Right ventricle myocardium superior (tissue), 1 donor: ENCODE results near the gene MYO18B. TPM values are rescaled to one million over a fixed set of nuclear protein-coding genes. Genes with fewer than 3 reads are reported as not detected.
A peak's percentile ranks its signal among the peaks of the same experiment; 100 is the strongest.

Source experiments
- ATAC-seq: fragments of 200-7000 bp; cut with Tn5 transposase; one replicate; pipeline ENCODE4 v1.9.1; 2020; ENCODE audit warnings: mild to moderate bottlenecking; ENCODE audit not compliant: poor library complexity
- DNase-seq: peaks from one replicate; pipeline ENCODE4 v3.0.0-alpha.2; 2020
- intact Hi-C: fragments of 100-400 bp; cut with DNase I; formaldehyde crosslinking; loops from one replicate; pipeline ENCODE4 v1.11.2; 2022
- total RNA-seq: library from RNA; stranded (reverse); fragmentation: NEBNext Ultra II Directional; extraction: Animal tissue kit (Norgen Biotek cat#: 25700); gene quantifications from one replicate; pipeline ENCODE4 v1.2.1, GENCODE V29; 2021
- donor health status: DM: no; HTN: yes; CAD: no; lungs with severe emphysema.

MYO18B gene
- total RNA-seq, 1 donor from 2014 or later, result 114 TPM

DNA sequence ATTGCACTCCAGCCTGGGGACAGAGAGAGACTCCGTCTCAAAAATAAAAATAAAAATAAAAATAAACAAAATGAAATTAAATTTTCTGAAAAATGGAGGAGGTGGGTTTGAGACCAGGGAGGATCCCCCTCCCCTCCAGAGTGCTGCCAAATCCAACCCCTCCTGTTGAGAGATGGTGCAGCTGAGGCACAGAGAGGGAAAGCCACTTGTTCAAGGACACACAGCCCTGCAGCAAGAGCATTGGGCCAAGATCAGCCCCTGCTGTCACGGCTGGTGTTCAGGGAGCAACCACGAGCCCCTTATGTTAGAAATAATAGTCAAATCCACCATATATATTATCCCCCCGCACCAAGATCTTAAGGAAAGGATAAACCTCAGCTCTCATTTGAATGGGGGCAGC, 2.7 kb downstream of the MYO18B start:
- intact Hi-C loops, result no loop called here
- ATAC-seq, result no peak
- DNase-seq, result no peak

DNA sequence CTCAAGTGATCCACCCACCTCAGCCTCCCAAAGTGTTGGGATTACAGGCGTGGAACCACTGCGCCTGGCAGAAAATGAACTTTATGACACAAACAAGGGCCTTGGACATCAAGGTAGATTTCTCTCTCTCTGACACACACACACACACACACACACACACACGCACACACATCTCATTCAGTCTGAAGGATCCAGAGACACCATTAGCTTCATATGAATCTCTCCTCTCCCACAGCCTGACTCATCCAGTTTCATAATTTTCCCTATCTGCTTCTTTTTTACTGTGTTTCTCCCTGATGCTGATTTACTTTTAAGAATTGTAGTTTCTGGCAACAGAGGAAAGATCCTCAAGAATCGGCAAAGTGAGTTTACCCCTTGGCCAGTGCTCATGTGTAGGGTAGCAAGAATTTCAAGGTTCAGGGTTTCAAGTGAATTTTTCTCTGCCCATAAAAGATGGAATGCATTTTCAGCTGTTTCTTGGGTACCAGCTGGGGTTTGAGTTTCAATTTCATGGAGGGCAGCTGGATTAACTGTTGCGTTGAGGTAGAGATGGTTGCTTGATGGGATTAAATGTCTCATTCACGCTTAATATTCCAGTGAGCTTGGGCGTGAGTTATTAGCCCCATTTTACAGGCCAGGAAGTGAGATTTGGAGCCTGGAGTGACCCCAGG, 3.5 kb downstream of the MYO18B start:
- ATAC-seq (no peak), DNase-seq (no peak)
- intact Hi-C loops, result no loop called here

DNA sequence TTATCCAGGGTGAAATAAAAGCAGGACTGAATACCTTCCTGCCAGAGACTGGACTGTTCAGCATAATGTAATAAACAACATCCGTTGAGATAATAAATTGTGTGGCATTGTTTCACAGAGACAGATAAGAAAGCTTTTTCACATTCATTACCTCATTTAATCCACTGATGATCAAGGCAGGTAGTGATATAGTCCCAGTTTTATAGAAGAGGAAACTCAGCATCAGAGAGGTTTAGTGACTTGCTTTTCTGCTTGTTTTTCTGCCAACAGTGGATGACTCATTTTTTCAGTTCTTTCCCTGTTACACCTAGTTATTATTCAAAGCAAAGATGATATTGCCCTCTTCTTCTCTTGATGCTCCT, 4.0 kb downstream of the MYO18B start:
- DNase-seq (no peak), ATAC-seq (no peak)
- intact Hi-C loops, result no loop called here

DNA sequence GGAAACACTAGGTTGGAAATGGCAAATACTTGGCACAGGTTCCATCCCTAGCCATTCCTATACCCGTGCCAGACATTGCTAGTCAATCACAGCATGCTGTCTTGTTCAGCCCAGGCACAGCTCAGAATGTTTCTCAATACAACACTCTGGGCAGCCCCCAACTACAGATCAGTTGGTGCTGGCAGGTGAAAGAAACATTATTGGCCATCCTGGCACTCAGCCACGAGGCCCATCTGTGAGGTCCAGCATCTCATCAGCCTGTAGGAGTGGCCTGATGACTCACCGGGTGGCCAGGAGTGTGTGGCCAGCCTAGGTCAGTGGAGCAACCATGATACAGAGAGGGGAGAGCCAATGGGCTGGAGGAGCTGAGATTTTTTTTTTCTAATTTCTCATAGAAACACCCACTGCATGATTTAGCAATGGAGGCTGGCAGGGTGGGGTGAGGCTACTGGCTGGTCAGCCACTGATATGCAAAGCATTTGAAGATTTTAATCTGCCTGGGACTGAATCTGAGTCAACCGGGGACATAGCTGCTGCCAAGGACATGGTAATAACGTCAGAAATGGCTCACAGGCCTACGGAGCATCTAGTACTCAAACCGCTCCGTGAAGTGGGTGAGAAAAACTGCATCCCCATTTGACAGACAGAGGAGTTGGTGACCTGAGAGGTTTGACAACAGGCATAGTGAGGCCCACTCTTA, 5.4 kb downstream of the MYO18B start:
- peak; percentile 57 for DNase-seq
- intact Hi-C loops, result no loop called here
- ATAC-seq, result peak; percentile 44

DNA sequence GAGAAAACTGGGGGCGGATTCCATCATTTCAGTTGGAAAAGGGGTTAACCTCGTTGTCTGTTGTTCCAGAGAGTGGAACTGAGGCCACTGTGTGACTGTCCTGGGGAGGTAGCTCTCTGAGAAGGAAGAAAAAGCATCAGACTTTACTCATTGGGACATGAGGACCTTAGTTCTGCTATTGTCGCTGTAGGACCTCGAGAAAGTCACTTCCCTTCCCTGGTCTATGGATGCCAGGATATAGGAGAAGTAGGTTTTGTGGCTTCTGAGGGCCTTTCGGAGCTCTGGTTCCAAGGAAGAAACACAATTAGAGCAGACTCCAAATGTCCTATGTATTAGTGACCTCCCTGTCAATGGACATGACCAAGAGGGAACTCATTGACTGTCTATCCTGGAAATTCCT, 6.2 kb downstream of the MYO18B start:
- no peak for ATAC-seq
- DNase-seq, result no peak
- intact Hi-C loops, result no loop called here

DNA sequence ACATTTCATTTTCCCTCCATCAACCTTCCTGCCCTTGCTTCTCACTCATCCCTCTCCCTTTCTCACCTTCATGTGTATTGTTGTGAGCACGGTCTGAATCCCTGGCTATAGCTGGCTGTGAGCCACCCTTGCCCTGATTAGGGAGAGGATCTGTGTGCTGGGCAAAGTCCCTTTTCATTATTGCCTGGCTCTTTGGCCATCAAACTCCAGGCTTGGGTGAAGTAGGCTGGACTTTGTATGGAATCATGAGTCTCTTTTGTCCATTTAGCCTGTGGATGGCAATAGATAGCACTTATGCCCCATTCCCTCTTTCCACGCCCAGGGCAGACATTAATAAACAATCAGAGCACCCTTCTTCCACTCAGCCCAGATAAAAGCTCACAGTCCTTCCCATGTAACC, 6.7 kb downstream of the MYO18B start:
- ATAC-seq (no peak), DNase-seq (no peak)
- intact Hi-C loops, result no loop called here

DNA sequence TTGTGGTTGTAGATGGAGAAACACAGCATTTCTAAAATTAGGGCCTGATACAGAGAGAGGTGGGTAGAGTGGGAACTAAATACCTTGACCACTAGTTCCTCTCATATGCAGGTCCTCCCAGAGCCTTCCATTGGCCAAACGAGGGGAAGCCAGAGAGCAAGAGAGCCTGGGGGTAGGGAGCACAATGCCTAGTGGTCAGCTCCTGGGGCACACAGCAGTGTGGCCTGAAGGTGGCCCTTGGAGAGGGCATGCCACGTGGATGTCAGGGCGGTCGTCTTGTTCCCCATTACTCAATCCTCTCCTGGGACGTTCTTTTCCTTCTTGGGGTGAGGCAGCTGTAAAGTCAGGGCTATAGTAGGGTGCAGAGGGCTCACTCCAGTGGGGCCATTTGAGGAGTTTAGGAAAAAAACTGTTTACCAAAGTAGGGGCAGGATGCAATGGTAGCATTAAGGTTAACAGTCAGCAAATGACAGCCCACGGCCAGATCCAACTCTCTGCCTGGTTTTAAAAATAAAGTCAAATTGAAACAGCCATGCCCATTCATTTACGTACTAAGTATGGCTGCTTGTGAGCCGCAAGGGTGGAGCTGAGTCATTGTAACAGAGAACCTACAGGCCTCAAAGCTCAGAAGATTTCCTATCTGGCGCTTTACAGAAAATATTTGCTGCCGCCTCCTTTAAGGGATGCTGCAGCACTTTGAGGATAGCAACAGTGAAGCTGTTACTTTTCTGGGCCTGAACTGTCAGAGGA, 7.6 kb downstream of the MYO18B start:
- intact Hi-C loops, result no loop called here
- no peak for ATAC-seq
- DNase-seq, result no peak

DNA sequence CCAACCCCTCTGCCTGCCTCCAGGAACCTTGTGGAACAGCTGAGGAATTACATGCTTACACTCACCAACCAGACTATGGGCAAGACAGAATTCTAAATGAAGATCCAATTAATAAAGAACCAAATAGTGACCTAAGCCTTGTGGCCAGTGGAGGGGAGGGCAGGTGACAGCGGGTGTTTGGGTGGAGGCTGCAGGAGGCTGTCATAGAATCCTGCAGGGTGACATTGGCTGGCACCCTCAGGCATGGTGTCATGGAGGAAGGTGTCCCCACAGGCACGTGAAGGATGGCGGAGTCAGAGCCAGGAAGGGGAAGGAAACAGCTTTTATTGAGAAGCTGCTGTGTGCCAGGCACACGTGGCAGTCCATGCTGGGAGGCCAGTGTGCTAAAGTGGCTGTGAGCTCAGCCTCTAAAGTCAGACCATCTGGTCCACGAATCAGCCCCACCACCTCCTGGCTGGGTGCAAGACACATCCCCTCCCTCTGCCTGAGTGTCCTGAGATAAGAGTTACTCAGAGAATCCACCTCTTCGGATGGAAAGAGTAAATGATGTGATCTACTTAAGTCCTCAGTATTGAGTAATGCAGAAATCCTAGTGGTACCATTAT, 8.7 kb downstream of the MYO18B start:
- DNase-seq (no peak), ATAC-seq (no peak)
- intact Hi-C loops, result no loop called here

DNA sequence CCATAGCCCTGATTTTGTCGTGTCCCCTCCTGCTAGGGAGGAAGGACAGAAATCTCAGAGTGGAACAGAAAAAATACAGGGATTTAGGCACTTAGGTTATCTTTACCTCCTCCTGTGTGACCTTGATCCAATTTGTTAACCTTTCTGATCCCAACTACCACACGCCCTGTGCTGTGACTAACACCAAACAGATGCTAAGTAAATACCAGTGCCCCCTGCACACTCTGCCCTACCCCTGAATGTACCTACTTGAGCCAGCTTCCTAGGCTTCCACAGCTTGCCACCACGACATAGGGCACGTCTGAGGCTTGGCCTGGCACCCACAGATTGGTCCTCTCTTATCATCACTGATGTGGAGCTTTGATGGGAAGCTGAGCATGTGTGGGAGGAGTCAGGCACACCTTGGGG, 9.2 kb downstream of the MYO18B start:
- intact Hi-C loops, result no loop called here
- ATAC-seq (no peak), DNase-seq (no peak)

DNA sequence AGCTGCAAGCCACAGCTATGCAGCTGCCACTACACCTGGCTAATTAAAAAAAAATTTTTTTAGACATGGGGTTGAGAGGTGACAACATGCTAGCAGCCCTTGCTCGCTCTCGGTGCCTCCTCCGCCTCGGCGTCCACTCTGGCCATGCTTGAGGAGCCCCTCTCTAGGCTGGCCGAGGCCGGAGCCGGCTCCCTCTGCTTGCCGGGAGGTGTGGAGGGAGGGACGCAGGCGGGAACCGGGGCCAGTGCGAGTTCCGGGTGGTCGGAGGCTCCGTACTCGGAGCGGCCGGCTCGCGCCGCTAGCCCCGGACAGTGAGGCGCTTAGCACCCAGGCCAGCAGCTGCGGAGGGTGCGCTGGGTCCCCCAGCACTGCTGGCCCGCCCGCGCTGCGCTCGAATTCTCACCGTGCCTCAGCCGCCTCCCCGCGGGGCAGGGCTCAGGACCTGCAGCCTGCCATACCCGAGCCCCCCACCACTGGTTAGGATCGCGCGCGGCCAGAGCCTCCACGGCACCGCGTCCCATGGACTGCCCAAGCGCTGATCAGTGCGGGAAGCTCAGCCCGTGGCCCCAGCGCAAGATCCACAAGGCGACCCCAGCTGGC, 10.7 kb downstream of the MYO18B start:
- intact Hi-C loops, result no loop called here
- no peak for ATAC-seq

DNA sequence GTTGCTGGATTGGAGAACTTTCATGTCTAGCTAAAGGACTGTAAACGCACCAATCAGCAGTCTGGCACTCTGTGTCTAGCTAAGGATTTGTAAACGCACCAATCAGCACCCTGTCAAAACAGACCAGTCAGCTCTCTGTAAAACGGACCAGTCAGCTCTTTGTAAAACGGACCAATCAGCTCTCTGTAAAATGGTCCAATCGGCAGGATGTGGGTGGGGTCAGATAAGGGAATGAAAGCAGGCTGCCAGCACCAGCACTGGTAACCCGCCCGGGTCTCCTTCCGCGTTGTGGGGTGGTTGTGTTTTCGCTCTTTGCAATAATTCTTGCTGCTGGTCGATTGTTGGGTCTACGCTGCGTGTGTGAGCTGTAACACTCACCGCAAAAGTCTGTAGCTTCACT, 11.3 kb downstream of the MYO18B start:
- no peak for ATAC-seq
- no peak for DNase-seq
- intact Hi-C loops, result no loop called here

More for the DNA sequence above, 10.7 kb downstream of the MYO18B start:
- no peak for DNase-seq

DNA sequence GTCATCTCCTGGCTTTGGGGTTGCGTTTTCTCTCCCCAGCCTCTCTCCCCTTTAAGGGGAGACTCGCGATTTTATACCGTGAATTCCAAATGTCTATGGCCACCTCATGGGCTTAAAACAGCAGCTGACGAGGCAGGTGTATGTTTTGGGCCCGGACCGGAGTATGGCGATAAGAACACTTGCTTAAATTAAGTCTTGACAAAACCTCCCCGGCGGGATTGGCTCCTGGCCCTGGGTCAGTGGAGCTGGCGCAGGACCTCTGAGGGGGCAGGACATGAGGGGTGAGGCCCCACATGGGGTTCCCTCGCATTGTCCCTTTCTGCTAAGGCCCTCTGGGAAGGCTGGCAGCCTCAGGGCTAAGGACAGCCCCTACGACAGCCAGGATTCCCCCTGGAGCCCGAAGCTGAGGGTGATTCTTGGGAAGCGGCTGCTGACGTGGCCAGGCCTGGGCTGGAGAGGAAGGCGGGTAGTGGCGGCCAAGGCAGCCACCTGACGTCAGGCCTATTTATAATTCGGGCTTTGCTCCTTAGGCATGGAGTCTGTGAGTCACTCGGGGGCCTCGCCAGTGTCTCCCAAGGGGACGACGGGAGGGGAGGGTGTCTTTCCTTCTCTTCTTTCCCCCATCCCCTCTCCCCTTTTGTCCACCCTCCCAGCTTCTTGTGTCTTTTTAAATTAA, 12.7 kb downstream of the MYO18B start:
- ATAC-seq (peak; percentile 93), DNase-seq (peak; percentile 84)
- intact Hi-C loops, result no loop called here

DNA sequence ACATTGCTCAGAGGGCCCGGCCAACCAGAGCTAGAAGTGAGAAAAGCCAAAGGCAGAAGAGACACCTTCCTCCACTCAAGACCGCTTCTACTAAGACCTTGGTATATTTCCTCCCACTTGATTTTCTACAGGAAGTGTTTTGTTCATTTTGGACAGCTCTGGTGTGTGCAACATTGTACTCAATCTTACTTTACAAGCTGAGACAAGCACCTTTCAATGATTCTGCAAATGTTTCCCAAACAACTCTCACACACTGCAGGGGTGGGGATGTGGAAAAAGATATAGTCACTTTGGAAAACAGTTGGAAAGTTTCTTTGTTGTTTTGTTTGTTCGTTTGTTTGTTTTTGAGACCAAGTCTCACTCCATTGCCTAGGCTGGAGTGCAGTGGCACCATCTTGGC, 15.7 kb downstream of the MYO18B start:
- intact Hi-C loops, result no loop called here
- no peak for DNase-seq
- no peak for ATAC-seq

DNA sequence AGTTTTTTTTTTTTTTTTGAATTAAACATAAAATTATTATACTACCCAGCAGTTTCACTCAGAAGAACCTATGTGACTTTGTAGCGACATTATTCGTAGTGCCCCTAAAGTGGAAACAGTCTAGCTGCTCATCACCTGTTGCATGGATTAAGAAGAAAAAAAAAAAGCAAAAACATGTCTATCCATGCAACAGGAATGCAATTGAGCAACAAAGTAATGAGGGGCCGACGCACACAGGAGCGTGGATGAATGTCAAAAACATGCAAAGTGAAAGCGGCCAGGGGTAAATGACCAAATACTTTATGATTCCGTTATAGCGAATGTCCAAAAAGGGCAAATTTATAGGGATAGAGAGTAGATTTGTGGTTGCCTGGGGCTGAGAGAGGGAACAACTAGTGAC, 16.3 kb downstream of the MYO18B start:
- ATAC-seq (no peak), DNase-seq (no peak)
- intact Hi-C loops, result no loop called here

DNA sequence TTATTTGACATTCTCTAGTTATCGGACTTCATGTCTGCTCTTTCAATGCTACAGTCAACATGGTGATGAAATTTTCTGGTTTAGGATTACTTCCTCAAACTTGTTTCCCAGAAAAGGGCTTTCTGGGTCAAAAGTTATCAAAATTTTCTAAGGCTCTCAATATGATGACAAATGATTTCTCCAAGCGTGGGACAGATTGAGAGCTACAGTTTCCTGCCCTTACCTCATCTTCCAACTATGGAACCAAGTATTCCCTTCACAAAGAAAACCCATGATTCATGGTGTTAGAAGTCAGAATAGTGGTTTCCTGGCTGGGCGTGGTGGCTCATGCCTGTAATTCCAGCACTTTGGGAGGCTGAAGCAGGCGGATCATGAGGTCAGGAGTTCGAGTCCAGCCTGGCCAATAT, 17.8 kb downstream of the MYO18B start:
- ATAC-seq, result no peak
- intact Hi-C loops, result no loop called here
- no peak for DNase-seq

DNA sequence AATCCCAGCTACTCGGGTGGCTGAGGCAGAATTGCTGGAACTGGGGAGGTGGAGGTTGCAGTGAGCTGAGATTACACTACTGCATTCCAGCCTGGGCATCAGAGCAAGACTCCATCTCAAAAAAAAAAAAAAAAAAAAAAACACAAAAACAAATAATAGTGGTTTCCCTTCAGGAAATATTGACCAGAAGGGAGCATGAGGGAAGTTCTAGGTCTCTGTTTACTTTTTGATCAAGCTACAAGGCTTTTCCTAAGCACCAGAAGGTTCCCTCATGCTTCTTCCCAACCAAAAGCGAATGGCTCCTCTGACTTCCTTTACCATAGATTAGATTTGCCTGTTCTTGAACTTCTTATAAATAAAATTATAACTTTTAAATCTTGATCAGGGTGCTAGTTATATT, 18.3 kb downstream of the MYO18B start:
- DNase-seq (no peak), ATAC-seq (no peak)
- intact Hi-C loops, result no loop called here

DNA sequence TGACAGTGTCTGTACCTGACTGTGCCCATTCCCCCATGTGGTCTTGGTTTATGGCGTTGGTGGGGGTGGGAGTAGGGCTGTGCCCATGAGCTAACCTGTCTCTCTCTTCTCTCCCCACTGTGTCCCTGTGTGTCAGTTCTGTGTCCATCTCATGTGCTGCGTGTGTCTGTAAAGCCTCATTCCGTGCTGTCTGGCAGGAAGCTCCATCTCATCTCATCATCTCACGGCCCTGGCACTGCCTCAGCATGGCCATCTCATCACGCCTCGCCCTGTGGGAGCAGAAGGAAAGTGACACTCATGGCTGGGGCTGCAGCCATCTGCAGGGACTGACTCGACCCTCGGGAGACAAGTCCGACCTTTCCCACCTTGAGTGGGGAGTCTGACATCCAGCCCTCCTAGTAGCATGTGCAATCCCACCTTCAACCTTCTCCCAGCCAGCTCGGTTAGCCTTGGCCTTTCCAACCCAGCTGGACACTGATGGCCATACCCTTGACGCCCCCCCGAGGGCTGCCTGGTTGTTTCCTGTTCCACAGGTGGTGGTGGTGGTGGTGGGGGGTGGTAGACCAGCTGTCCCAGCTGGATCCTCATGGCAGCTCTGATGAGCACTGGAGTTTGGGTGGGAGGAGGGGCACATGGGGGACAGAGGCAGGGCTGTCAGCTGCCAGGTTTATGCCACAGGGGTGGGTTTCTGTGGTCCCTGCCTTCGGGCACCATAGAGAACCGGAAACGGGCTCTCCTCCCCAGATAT, 19.0 kb downstream of the MYO18B start:
- ATAC-seq (peak; percentile 14), DNase-seq (no peak)
- intact Hi-C loops, result no loop called here

DNA sequence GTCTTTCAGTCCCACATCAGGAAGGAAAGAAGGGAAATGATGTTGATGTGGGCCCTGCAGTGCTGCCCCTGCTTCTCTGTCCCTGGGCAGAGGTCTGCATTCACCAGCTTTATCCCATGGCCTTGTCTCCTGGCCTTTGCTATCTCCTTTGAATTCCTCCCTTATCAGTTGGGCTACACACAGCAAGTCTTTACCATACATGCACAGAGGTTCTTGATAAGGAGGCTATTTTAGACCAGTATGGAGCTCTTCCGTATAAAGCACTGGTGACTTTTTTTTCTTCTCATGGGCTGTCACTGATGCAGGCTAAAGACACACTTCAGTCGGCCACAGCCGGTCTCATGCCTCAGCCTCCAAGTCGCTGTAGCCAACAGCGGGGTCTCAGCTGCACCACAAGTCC, 20.2 kb downstream of the MYO18B start:
- ATAC-seq (peak; percentile 79), DNase-seq (no peak)
- intact Hi-C loops, result no loop called here
